ENCODE results near the gene OSTC. TPM values are rescaled to one million over a fixed set of nuclear protein-coding genes. Genes with fewer than 3 reads are reported as not detected.
"Not testable (repeated sequence)": the region's sequence is repeated elsewhere in the genome, so short reads cannot be mapped to it uniquely, and the experiment has no call there.

Gene OSTC
- total RNA-seq, 1 donor from 2014 or later: 27.2 TPM

- no peak for DNase-seq
- no peak for TF ChIP-seq CTCF (IDR thresholded peaks at IDR 0.05; ENCODE audit: borderline replicate concordance)
- Histone ChIP-seq H3K36me3 (no peaks in the 10 kb centered on the region), H3K27ac (replicated peaks) (no peak overlapping the region), H3K4me3 (no peak overlapping the region), H3K4me1 (no peaks in the 10 kb centered on the region), H3K9me3 (replicated peaks) (no peaks in the 10 kb centered on the region), H3K27me3 (ENCODE audit: low read depth) (no peaks in the 10 kb centered on the region)
- intact Hi-C loops (cut with micrococcal nuclease): no loop called here
Measured at GRCh38 chr4:108702960-108703359, 52.6 kb downstream of the OSTC start.

GRCh38 chr4:108703370-108703769 is 53.0 kb downstream of the OSTC start:
- TF ChIP-seq CTCF (IDR thresholded peaks at IDR 0.05; ENCODE audit: borderline replicate concordance): no peak

GRCh38 chr4:108703966-108704365 is 53.6 kb downstream of the OSTC start:
- DNase-seq: no peak
- intact Hi-C loops (cut with micrococcal nuclease): no loop called here
- H3K4me3 ChIP-seq: no peak overlapping the region
- no peaks in the 10 kb centered on the region for H3K9me3 ChIP-seq (replicated peaks)
- H3K4me1 ChIP-seq: no peaks in the 10 kb centered on the region
- H3K27me3 ChIP-seq (ENCODE audit: low read depth): no peaks in the 10 kb centered on the region
- no peak for TF ChIP-seq CTCF (IDR thresholded peaks at IDR 0.05; ENCODE audit: borderline replicate concordance)
- no peaks in the 10 kb centered on the region for H3K36me3 ChIP-seq
- H3K27ac ChIP-seq (replicated peaks): no peak overlapping the region

More at GRCh38 chr4:108703370-108703769, 53.0 kb downstream of the OSTC start:
- Histone ChIP-seq H3K27ac (replicated peaks) (no peak overlapping the region), H3K9me3 (replicated peaks) (no peaks in the 10 kb centered on the region), H3K36me3 (no peaks in the 10 kb centered on the region), H3K4me3 (no peak overlapping the region), H3K27me3 (ENCODE audit: low read depth) (no peaks in the 10 kb centered on the region), H3K4me1 (no peaks in the 10 kb centered on the region)
- intact Hi-C loops (cut with micrococcal nuclease): no loop called here
- DNase-seq: no peak

GRCh38 chr4:108706289-108706688 is 55.9 kb downstream of the OSTC start:
- no peaks in the 10 kb centered on the region for H3K36me3 ChIP-seq
- TF ChIP-seq CTCF (IDR thresholded peaks at IDR 0.05; ENCODE audit: borderline replicate concordance): no peak

GRCh38 chr4:108709234-108709633 is 58.8 kb downstream of the OSTC start:
- no peak for DNase-seq
- Histone ChIP-seq H3K9me3 (replicated peaks) (no peaks in the 10 kb centered on the region), H3K36me3 (no peaks in the 10 kb centered on the region), H3K4me1 (no peaks in the 10 kb centered on the region), H3K4me3 (no peak overlapping the region), H3K27me3 (ENCODE audit: low read depth) (no peaks in the 10 kb centered on the region), H3K27ac (replicated peaks) (no peak overlapping the region)
- TF ChIP-seq CTCF (IDR thresholded peaks at IDR 0.05; ENCODE audit: borderline replicate concordance): no peak
- intact Hi-C loops (cut with micrococcal nuclease): no loop called here

More at GRCh38 chr4:108706289-108706688, 55.9 kb downstream of the OSTC start:
- intact Hi-C loops (cut with micrococcal nuclease): no loop called here
- Histone ChIP-seq H3K9me3 (replicated peaks) (no peaks in the 10 kb centered on the region), H3K27ac (replicated peaks) (no peak overlapping the region), H3K27me3 (ENCODE audit: low read depth) (no peaks in the 10 kb centered on the region), H3K4me1 (no peaks in the 10 kb centered on the region), H3K4me3 (no peak overlapping the region)
- no peak for DNase-seq

GRCh38 chr4:108709722-108710121 is 59.3 kb downstream of the OSTC start:
- H3K9me3 ChIP-seq (replicated peaks): no peaks in the 10 kb centered on the region
- no peak overlapping the region for H3K4me3 ChIP-seq
- TF ChIP-seq CTCF (IDR thresholded peaks at IDR 0.05; ENCODE audit: borderline replicate concordance): no peak
- DNase-seq: no peak
- H3K4me1 ChIP-seq: no peaks in the 10 kb centered on the region
- no peak overlapping the region for H3K27ac ChIP-seq (replicated peaks)
- intact Hi-C loops (cut with micrococcal nuclease): no loop called here
- no peaks in the 10 kb centered on the region for H3K27me3 ChIP-seq (ENCODE audit: low read depth)
- no peaks in the 10 kb centered on the region for H3K36me3 ChIP-seq

GRCh38 chr4:108710578-108710977 is 60.2 kb downstream of the OSTC start:
- H3K27me3 ChIP-seq (ENCODE audit: low read depth); H3K36me3 ChIP-seq; H3K4me1 ChIP-seq; DNase-seq; H3K9me3 ChIP-seq (replicated peaks); intact Hi-C loops (cut with micrococcal nuclease); H3K4me3 ChIP-seq; H3K27ac ChIP-seq (replicated peaks): not testable (repeated sequence)

All from left ventricle myocardium inferior (tissue), 1 donor.